DMS153 (cell line): ENCODE measurements around the gene PLEKHS1.
"Not testable (repeated sequence)": the region's sequence is repeated elsewhere in the genome, so short reads cannot be mapped to it uniquely, and the experiment has no call there.

Experiments
- DNase-seq: peaks from one replicate; lab custom pipeline; 2025; lab: John Stamatoyannopoulos, UW

PLEKHS1 gene

GRCh38 chr10:113742466-113742865 is 9.0 kb upstream of the PLEKHS1 start:
- no peak for DNase-seq

GRCh38 chr10:113743594-113743993 is 7.9 kb upstream of the PLEKHS1 start:
- DNase-seq: no peak

GRCh38 chr10:113745374-113745773 is 6.1 kb upstream of the PLEKHS1 start:
- no peak for DNase-seq

- DNase-seq: no peak
These were observed 5.1 kb upstream of the PLEKHS1 start for GRCh38 chr10:113746217-113746957.

- DNase-seq: no peak
These were observed 1.1 kb downstream of the PLEKHS1 start for GRCh38 chr10:113752553-113752952.

- DNase-seq: peak; percentile 41
These were observed 1.7 kb downstream of the PLEKHS1 start for GRCh38 chr10:113753020-113753692.

- no peak for DNase-seq
These were observed 2.6 kb downstream of the PLEKHS1 start for GRCh38 chr10:113754125-113754524.

- DNase-seq: no peak
These were observed 3.3 kb downstream of the PLEKHS1 start for GRCh38 chr10:113754768-113755167.

GRCh38 chr10:113756940-113757543 is 5.6 kb downstream of the PLEKHS1 start:
- no peak for DNase-seq

- no peak for DNase-seq
These were observed 10.6 kb downstream of the PLEKHS1 start for GRCh38 chr10:113762083-113762482.

GRCh38 chr10:113764582-113764981 is 13.1 kb downstream of the PLEKHS1 start:
- no peak for DNase-seq

- DNase-seq: peak; percentile 13
These were observed 14.4 kb downstream of the PLEKHS1 start for GRCh38 chr10:113765910-113766309.

GRCh38 chr10:113767222-113767621 is 15.7 kb downstream of the PLEKHS1 start:
- DNase-seq: no peak

- DNase-seq: no peak
These were observed 18.9 kb downstream of the PLEKHS1 start for GRCh38 chr10:113770346-113770745.

- not testable (repeated sequence) for DNase-seq
These were observed 19.6 kb downstream of the PLEKHS1 start for GRCh38 chr10:113771131-113771530.

- no peak for DNase-seq
These were observed 24.3 kb downstream of the PLEKHS1 start for GRCh38 chr10:113775686-113776294.

GRCh38 chr10:113776553-113776952 is 25.1 kb downstream of the PLEKHS1 start:
- DNase-seq: no peak

- DNase-seq: no peak
These were observed 29.3 kb downstream of the PLEKHS1 start for GRCh38 chr10:113780681-113781250.

GRCh38 chr10:113782367-113782766 is 30.9 kb downstream of the PLEKHS1 start:
- no peak for DNase-seq

- DNase-seq: no peak
These were observed 31.7 kb downstream of the PLEKHS1 start for GRCh38 chr10:113782986-113783704.

- DNase-seq: peak; percentile 8
These were observed 37.2 kb downstream of the PLEKHS1 start for GRCh38 chr10:113788604-113789083.

- no peak for DNase-seq
These were observed 40.2 kb downstream of the PLEKHS1 start for GRCh38 chr10:113791691-113792090.
